Smooth muscle cell (in vitro differentiated cells): ENCODE results near the gene TIAM2. TPM values are rescaled to one million over a fixed set of nuclear protein-coding genes. Genes with fewer than 3 reads are reported as not detected.

ENCODE experiments used
- DNase-seq: peaks from one replicate; lab custom pipeline; 2025; ENCODE audit not compliant: unreplicated experiment; lab: John Stamatoyannopoulos, UW
- H2AFZ ChIP-seq: fragments of 200-600 bp; sonication (generic); 2 replicates; pipeline ENCODE4 v1.6.0; 2016; ENCODE audit warnings: antibody characterized with exemption, low read depth, mild to moderate bottlenecking
- H3F3A ChIP-seq: fragments of 200-600 bp; sonication (generic); 2 replicates; pipeline ENCODE4 v1.6.0; 2017; ENCODE audit warnings: antibody characterized with exemption, low read depth
- H3K27ac ChIP-seq: fragments of 200-600 bp; sonication (generic); 2 replicates; pipeline ENCODE4 v1.5.1; 2016; ENCODE audit warnings: low read depth, mild to moderate bottlenecking
- H3K27me3 ChIP-seq: fragments of 200-600 bp; sonication (generic); 2 replicates; pipeline ENCODE4 v1.6.1; 2016; ENCODE audit warnings: low read depth, mild to moderate bottlenecking
- H3K36me3 ChIP-seq: fragments of 200-600 bp; sonication (generic); 2 replicates; pipeline ENCODE4 v1.5.1; 2016; ENCODE audit warnings: low read depth
- H3K4me1 ChIP-seq: fragments of 200-600 bp; sonication (generic); 2 replicates; pipeline ENCODE4 v1.5.1; 2016; ENCODE audit warnings: low read depth
- H3K4me2 ChIP-seq: fragments of 200-600 bp; sonication (generic); 2 replicates; pipeline ENCODE4 v1.6.0; 2016; ENCODE audit warnings: mild to moderate bottlenecking
- H3K4me3 ChIP-seq: fragments of 200-600 bp; sonication (generic); 2 replicates; pipeline ENCODE4 v1.5.1; 2016; ENCODE audit warnings: mild to moderate bottlenecking
- H3K79me2 ChIP-seq: fragments of 200-600 bp; sonication (generic); 2 replicates; pipeline ENCODE4 v1.6.0; 2016; ENCODE audit warnings: low read depth, mild to moderate bottlenecking
- H3K9ac ChIP-seq: fragments of 200-600 bp; sonication (generic); 2 replicates; pipeline ENCODE4 v1.6.0; 2016; ENCODE audit warnings: low read depth
- H3K9me3 ChIP-seq: fragments of 200-600 bp; sonication (generic); replicated peaks from 2 replicates; pipeline ENCODE4 v1.5.1; 2016; ENCODE audit warnings: low read depth
- H4K20me1 ChIP-seq: fragments of 200-600 bp; sonication (generic); 2 replicates; pipeline ENCODE4 v1.6.0; 2016; ENCODE audit warnings: low read depth
- WGBS: methylation state at CpG from one replicate; pipeline ENCODE4 v1.1.7; 2016; ENCODE audit warnings: low lambda C conversion rate; 5-methylcytosine and 5-hydroxymethylcytosine counted together
- polyA plus RNA-seq: library from polyadenylated mRNA; unstranded; fragments of >200 nt; fragmentation: Nextera tagmentation; extraction: Ambion mirVana; gene quantifications from 2 replicates; pipeline ENCODE4 v1.2.1, GENCODE V29; 2016
- total RNA-seq: library from RNA; depleted of rRNA; stranded (reverse); fragments of >200 nt; gene quantifications from 2 replicates; pipeline ENCODE4 v1.2.3, GENCODE V29; 2014
- TF ChIP-seq, protein P1 (sequence below): fragments of 200-600 bp; sonication (generic); IDR thresholded peaks from 2 replicates; pipeline ENCODE4 v1.5.1; 2017; ENCODE audit warnings: borderline replicate concordance, mild to moderate bottlenecking, antibody characterized with exemption; ENCODE audit not compliant: insufficient read depth, poor library complexity, severe bottlenecking

The TIAM2 gene
- total and polyA plus RNA-seq, 2 experiments from 2014 or later: 13.1 to 24.9 TPM

DNA sequence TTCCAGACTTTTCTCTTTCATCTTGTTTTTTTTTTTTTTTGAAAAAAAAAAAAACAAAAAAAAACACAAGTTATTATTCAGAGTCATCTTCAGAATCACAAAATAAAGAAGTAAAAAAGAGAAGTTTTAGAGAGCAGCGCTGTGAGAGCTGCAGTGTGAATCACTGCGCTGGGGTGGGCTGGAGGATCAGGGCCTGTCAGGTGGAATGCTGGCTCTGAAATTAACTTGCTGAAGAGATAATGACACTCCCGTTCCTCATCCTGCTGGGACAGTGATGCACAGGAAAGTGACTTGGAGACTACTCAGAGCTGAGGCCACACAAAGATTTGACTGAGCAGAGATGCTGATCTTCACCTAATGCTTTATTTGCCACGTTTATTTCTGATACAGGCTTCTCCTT is 226.0 kb downstream of the TIAM2 start:
- Histone ChIP-seq H3K9me3 (no peaks in the 10 kb centered on the region), H4K20me1 (no peaks in the 10 kb centered on the region), H3K9ac (no peak overlapping the region), H3K27ac (no peak overlapping the region), H3K4me1 (peaks cover 14% of the 10 kb centered on the region), H2AFZ (no peak overlapping the region), H3K79me2 (no peaks in the 10 kb centered on the region), H3K4me3 (no peak overlapping the region), H3K27me3 (no peaks in the 10 kb centered on the region), H3K4me2 (no peak overlapping the region), H3F3A (peaks cover 5% of the 10 kb centered on the region), H3K36me3 (no peaks in the 10 kb centered on the region)
- DNase-seq: no peak
- TF ChIP-seq, protein P1, sequence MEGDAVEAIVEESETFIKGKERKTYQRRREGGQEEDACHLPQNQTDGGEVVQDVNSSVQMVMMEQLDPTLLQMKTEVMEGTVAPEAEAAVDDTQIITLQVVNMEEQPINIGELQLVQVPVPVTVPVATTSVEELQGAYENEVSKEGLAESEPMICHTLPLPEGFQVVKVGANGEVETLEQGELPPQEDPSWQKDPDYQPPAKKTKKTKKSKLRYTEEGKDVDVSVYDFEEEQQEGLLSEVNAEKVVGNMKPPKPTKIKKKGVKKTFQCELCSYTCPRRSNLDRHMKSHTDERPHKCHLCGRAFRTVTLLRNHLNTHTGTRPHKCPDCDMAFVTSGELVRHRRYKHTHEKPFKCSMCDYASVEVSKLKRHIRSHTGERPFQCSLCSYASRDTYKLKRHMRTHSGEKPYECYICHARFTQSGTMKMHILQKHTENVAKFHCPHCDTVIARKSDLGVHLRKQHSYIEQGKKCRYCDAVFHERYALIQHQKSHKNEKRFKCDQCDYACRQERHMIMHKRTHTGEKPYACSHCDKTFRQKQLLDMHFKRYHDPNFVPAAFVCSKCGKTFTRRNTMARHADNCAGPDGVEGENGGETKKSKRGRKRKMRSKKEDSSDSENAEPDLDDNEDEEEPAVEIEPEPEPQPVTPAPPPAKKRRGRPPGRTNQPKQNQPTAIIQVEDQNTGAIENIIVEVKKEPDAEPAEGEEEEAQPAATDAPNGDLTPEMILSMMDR: no peak
- 87% methylated on average over 4 of the region's 4 CpGs for WGBS

DNA sequence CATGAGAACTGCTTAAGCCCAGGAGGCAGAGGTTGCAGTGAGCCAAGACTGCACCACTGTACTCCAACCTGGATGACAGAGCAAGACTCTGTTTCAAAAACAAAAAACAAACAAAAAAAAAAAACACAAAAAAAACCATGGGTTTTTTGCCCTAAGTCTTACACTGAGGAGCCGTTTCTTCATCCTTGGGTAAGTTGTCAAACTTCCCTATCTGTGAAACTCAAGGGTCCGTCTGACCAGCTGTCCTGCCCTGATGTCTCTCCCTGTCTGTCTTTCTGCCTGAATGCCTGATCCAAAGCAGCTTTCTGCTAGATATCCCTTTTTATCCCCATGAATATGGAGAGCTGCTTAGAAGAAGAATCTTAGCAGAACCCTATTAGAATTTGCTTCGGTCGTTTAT is 227.4 kb downstream of the TIAM2 start:
- Histone ChIP-seq H3F3A (peaks cover 5% of the 10 kb centered on the region), H3K4me2 (no peak overlapping the region), H3K4me1 (peaks cover 11% of the 10 kb centered on the region), H3K27me3 (no peaks in the 10 kb centered on the region), H2AFZ (no peak overlapping the region), H3K36me3 (no peaks in the 10 kb centered on the region), H4K20me1 (no peaks in the 10 kb centered on the region), H3K4me3 (no peak overlapping the region), H3K79me2 (no peaks in the 10 kb centered on the region), H3K9ac (no peak overlapping the region), H3K9me3 (no peaks in the 10 kb centered on the region), H3K27ac (no peak overlapping the region)
- no peak for DNase-seq
- 96% methylated on average over 4 of the region's 4 CpGs for WGBS
- TF ChIP-seq, protein P1: no peak

DNA sequence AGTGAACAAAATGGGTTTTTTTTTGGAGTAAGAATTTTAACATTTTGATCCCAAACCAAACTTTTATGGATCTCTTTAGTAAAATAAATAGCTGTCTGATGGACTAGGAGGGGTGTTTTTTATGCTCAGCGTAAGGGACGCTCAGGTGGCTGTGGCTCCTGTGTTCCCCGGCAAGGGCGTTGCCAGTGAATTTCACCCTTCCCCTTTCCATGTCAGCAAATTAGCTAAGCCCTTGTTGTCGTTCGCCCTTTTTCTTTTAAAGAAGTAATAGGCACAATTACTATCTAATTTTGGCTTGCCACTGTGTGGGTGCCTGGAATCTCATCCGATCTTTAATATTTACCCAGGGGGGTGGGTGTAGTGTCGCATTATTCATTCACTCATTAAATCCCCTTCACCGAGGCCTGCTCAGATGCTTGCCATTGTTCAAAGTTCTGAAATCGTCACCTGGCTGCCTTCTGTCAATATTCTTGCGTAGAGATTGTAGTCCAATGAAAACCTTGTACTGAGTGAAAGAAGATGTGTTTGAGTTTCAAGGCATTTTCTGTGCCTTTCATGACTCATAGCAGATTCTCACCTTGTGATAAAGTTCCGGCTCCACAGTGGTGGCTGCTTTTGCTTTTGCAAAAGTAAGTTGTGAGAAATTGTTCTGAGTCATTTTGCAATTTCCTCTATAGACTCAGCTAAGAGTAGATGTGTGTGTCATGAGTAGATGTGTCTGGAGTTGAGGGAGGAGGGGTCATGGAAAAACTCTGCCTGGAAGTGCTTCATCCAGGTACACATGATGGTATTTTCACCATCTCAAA is 228.7 kb downstream of the TIAM2 start:
- no peaks in the 10 kb centered on the region for H3K79me2 ChIP-seq
- 64% methylated on average over 12 of the region's 12 CpGs for WGBS
- H3K9ac ChIP-seq: peak overlapping the region; percentile 62
- peaks cover 11% of the 10 kb centered on the region for H3K4me1 ChIP-seq
- H3K4me3 ChIP-seq: peak overlapping the region; percentile 16
- TF ChIP-seq, protein P1: no peak
- peak overlapping the region; percentile 90 for H3K27ac ChIP-seq
- H3K36me3 ChIP-seq: no peaks in the 10 kb centered on the region
- H3K27me3 ChIP-seq: no peaks in the 10 kb centered on the region
- no peaks in the 10 kb centered on the region for H3K9me3 ChIP-seq
- peak overlapping the region; percentile 73 for H3K4me2 ChIP-seq
- H3F3A ChIP-seq: peaks cover 5% of the 10 kb centered on the region
- H2AFZ ChIP-seq: no peak overlapping the region
- no peak for DNase-seq
- no peaks in the 10 kb centered on the region for H4K20me1 ChIP-seq

DNA sequence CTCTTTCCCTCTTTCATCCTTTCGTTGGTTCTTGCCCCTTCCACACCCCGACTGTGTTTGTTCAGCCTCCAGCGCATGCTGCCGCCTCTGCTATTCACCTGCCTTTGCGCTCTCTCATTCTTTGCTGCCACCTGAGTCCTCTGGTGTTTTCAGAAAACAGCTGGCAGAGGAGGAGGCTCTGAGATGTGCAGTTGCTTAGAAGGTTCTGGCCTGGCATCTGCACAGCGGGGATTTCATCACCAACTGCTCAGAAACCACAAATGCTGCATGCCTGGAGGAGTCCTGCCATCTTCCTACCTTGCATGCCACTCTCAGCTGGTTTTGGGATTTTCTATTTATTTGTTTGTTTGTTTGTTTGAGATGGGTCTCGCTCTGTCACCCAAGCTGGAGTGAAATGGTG is 229.5 kb downstream of the TIAM2 start:
- 96% methylated on average over 7 of the region's 7 CpGs for WGBS
- TF ChIP-seq, protein P1: no peak
- H3K27ac ChIP-seq: peak overlapping the region; percentile 90
- no peaks in the 10 kb centered on the region for H3K79me2 ChIP-seq
- no peaks in the 10 kb centered on the region for H3K27me3 ChIP-seq
- peak overlapping the region; percentile 38 for H3K9ac ChIP-seq
- H2AFZ ChIP-seq: no peak overlapping the region
- H3K4me2 ChIP-seq: no peak overlapping the region
- no peaks in the 10 kb centered on the region for H3K36me3 ChIP-seq
- H3K9me3 ChIP-seq: no peaks in the 10 kb centered on the region
- no peaks in the 10 kb centered on the region for H4K20me1 ChIP-seq
- peaks cover 5% of the 10 kb centered on the region for H3F3A ChIP-seq
- H3K4me3 ChIP-seq: no peak overlapping the region
- no peak for DNase-seq
- peaks cover 11% of the 10 kb centered on the region for H3K4me1 ChIP-seq
